Fibroblast of lung (primary cell): ENCODE results near the gene PRKAR1A. TPM values are rescaled to one million over a fixed set of nuclear protein-coding genes. Genes with fewer than 3 reads are reported as not detected.
A peak's percentile ranks its signal among the peaks of the same experiment; 100 is the strongest.

Experiments
- DNase-seq, 2 donors: peaks; one replicate each; pipeline versions ENCODE4 v3.0.0 to v3.0.0-alpha.2; 2010; ENCODE audit warnings: low read depth in 2 of 2
- H2AFZ ChIP-seq: 2 replicates; pipeline ENCODE4 v1.5.1; 2012; ENCODE audit warnings: low read length, control low read depth, inconsistent platforms
- H3K27ac ChIP-seq: 2 replicates; pipeline ENCODE4 v1.5.1; 2011; ENCODE audit warnings: low read length, control low read depth; ENCODE audit not compliant: insufficient read depth
- H3K27me3 ChIP-seq: 2 replicates; pipeline ENCODE4 v1.5.1; 2011; ENCODE audit warnings: mild to moderate bottlenecking, low read length; ENCODE audit not compliant: control insufficient read depth, insufficient read depth
- H3K36me3 ChIP-seq: 2 replicates; pipeline ENCODE4 v1.5.1; 2011; ENCODE audit warnings: low read length; ENCODE audit not compliant: control insufficient read depth, insufficient read depth
- H3K4me1 ChIP-seq: 2 replicates; pipeline ENCODE4 v1.5.1; 2011; ENCODE audit warnings: low read length; ENCODE audit not compliant: control insufficient read depth, insufficient read depth; ENCODE audit errors: extremely low read depth
- H3K4me2 ChIP-seq: 2 replicates; pipeline ENCODE4 v1.5.1; 2011; ENCODE audit warnings: low read length, control low read depth; ENCODE audit not compliant: insufficient read depth; ENCODE audit errors: extremely low read depth
- H3K4me3 ChIP-seq, 4 experiments: fragments of 200-600 bp in 1 of 4; sonication (generic) in 1 of 4; replicated peaks in 1 of 4; 2 replicates each; pipeline ENCODE4 v1.5.1; 2011 to 2016; ENCODE audit warnings: low read length in 4 of 4, low read depth in 3 of 4, mild to moderate bottlenecking in 3 of 4, control low read depth in 2 of 4, inconsistent platforms in 1 of 4, mixed read lengths in 1 of 4; ENCODE audit not compliant: insufficient read depth in 1 of 4; ENCODE audit errors: control extremely low read depth in 1 of 4
- H3K79me2 ChIP-seq: 2 replicates; pipeline ENCODE4 v1.5.1; 2012; ENCODE audit warnings: mild to moderate bottlenecking, low read length, inconsistent platforms; ENCODE audit not compliant: control insufficient read depth, insufficient read depth
- H3K9ac ChIP-seq: 2 replicates; pipeline ENCODE4 v1.5.1; 2011; ENCODE audit warnings: mild to moderate bottlenecking, low read length, control low read depth; ENCODE audit not compliant: insufficient read depth
- H3K9me3 ChIP-seq: 2 replicates; pipeline ENCODE4 v1.5.1; 2012; ENCODE audit warnings: low read depth, low read length; ENCODE audit not compliant: control insufficient read depth, insufficient read depth
- H4K20me1 ChIP-seq: 2 replicates; pipeline ENCODE4 v1.5.1; 2011; ENCODE audit warnings: low read length; ENCODE audit not compliant: control insufficient read depth, insufficient read depth; ENCODE audit errors: extremely low read depth
- EZH2 ChIP-seq: IDR thresholded peaks from 2 replicates; pipeline ENCODE4 v1.5.1; 2012; ENCODE audit warnings: low read length, control low read depth, mild to moderate bottlenecking; ENCODE audit errors: missing control alignments
- polyA plus RNA-seq, 2 donors: library from polyadenylated mRNA; depleted of rRNA in 1 of 2; stranded (reverse) in 1 of 2; unstranded in 1 of 2; fragments of >200 nt; gene quantifications; 2 replicates each; pipeline ENCODE4 v1.2.1, GENCODE V29; 2011 to 2012; ENCODE audit warnings: missing spikeins in 1 of 2
- total RNA-seq: library from RNA; depleted of rRNA; stranded (reverse); fragments of >200 nt; gene quantifications from 2 replicates; pipeline ENCODE4 v1.2.1, GENCODE V29; 2014
- TF ChIP-seq, protein P1 (sequence below), 2 donors: IDR thresholded peaks in 1 of 2; conservative IDR thresholded peaks in 1 of 2; 1 replicate in 1 of 2; 2 replicates in 1 of 2; pipeline ENCODE4 v1.5.1; 2011 to 2012; ENCODE audit warnings: low read length in 2 of 2, control low read depth in 1 of 2, inconsistent platforms in 1 of 2, low read depth in 1 of 2, mild to moderate bottlenecking in 1 of 2

The PRKAR1A gene
- total and polyA plus RNA-seq, 2 donors (not counting 1 experiment from before 2014, with no cell fraction given), result 285 to 290 TPM

DNA sequence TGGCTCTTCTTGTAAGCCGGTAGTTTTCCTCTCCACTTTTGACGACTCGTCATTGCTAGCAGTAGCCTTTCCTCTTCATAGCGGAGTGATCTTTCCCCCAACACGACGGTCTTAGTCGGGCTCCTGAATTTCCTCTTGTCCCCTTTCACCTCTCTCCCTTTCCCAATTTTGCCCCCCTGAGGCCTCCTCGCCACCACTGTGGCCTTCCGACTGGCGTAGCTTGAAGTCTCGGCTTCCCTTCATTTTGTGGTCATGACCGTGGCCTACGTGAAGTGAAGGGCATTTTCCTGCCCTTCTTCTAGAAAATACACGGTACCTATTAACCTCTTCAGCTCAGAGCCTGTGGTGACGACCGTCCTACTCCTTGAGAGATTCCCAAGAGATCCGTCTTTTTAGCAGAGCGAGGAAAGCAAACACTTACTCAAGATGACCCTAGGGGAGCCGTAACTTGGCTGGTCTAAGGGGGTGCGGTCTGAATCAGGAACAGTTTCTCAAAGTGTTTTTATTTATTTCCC is 787 bp downstream of the PRKAR1A start:
- H3K27me3 ChIP-seq, result no peaks in the 10 kb centered on the region
- H3K36me3 ChIP-seq, result peaks cover 4% of the 10 kb centered on the region
- no peak overlapping the region for H2AFZ ChIP-seq
- peaks cover 55% of the 10 kb centered on the region for H3K79me2 ChIP-seq
- DNase-seq, result peak; percentile 43 to 54
- TF ChIP-seq, protein P1, sequence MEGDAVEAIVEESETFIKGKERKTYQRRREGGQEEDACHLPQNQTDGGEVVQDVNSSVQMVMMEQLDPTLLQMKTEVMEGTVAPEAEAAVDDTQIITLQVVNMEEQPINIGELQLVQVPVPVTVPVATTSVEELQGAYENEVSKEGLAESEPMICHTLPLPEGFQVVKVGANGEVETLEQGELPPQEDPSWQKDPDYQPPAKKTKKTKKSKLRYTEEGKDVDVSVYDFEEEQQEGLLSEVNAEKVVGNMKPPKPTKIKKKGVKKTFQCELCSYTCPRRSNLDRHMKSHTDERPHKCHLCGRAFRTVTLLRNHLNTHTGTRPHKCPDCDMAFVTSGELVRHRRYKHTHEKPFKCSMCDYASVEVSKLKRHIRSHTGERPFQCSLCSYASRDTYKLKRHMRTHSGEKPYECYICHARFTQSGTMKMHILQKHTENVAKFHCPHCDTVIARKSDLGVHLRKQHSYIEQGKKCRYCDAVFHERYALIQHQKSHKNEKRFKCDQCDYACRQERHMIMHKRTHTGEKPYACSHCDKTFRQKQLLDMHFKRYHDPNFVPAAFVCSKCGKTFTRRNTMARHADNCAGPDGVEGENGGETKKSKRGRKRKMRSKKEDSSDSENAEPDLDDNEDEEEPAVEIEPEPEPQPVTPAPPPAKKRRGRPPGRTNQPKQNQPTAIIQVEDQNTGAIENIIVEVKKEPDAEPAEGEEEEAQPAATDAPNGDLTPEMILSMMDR (conservative IDR thresholded peaks at IDR 0.05 in 1 of 2, IDR thresholded peaks at IDR 0.05 in 1 of 2; ENCODE audit: low read depth in 1 of 2, low read length in 2 of 2), result no peak
- no peak for TF ChIP-seq EZH2
- peak overlapping the region; percentile 48 to 95 (median 88) for H3K4me3 ChIP-seq
- peak overlapping the region; percentile 98 for H3K9ac ChIP-seq
- peaks cover 3% of the 10 kb centered on the region for H3K4me1 ChIP-seq
- H3K9me3 ChIP-seq, result no peaks in the 10 kb centered on the region
- H4K20me1 ChIP-seq, result peaks cover 2% of the 10 kb centered on the region
- H3K27ac ChIP-seq, result peak overlapping the region; percentile 99
- peak overlapping the region; percentile 95 for H3K4me2 ChIP-seq

DNA sequence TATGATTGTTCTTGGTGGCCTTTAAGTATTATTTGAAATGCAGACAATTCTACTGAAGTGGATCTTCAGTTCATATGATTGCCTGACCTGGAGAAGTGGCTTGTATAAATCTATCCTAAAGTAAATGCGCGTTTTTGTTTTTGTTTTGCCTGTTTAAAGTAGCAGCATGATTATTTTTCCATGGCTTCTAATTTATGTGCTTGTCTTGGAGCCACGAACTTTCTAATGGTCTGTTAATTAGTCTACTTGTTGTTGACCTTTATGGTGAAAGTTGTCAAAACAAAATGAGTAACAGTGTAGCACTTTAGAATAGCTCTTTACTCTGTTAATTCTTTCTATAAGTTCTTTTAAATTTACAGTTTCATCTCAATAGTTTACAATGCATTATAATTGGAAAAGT is 1.7 kb downstream of the PRKAR1A start:
- peaks cover 7% of the 10 kb centered on the region for H3K36me3 ChIP-seq
- H3K4me3 ChIP-seq, result peak overlapping the region; percentile 48 to 95 (median 88)
- TF ChIP-seq EZH2, result no peak
- TF ChIP-seq, protein P1 (conservative IDR thresholded peaks at IDR 0.05 in 1 of 2, IDR thresholded peaks at IDR 0.05 in 1 of 2; ENCODE audit: low read depth in 1 of 2, low read length in 2 of 2), result no peak
- peaks cover 3% of the 10 kb centered on the region for H3K4me1 ChIP-seq
- H3K27ac ChIP-seq, result peak overlapping the region; percentile 99
- H2AFZ ChIP-seq, result no peak overlapping the region
- H4K20me1 ChIP-seq, result peaks cover 2% of the 10 kb centered on the region
- no peaks in the 10 kb centered on the region for H3K27me3 ChIP-seq
- peak overlapping the region; percentile 98 for H3K9ac ChIP-seq
- DNase-seq, result no peak
- peaks cover 62% of the 10 kb centered on the region for H3K79me2 ChIP-seq
- H3K9me3 ChIP-seq, result no peaks in the 10 kb centered on the region
- H3K4me2 ChIP-seq, result peak overlapping the region; percentile 95

DNA sequence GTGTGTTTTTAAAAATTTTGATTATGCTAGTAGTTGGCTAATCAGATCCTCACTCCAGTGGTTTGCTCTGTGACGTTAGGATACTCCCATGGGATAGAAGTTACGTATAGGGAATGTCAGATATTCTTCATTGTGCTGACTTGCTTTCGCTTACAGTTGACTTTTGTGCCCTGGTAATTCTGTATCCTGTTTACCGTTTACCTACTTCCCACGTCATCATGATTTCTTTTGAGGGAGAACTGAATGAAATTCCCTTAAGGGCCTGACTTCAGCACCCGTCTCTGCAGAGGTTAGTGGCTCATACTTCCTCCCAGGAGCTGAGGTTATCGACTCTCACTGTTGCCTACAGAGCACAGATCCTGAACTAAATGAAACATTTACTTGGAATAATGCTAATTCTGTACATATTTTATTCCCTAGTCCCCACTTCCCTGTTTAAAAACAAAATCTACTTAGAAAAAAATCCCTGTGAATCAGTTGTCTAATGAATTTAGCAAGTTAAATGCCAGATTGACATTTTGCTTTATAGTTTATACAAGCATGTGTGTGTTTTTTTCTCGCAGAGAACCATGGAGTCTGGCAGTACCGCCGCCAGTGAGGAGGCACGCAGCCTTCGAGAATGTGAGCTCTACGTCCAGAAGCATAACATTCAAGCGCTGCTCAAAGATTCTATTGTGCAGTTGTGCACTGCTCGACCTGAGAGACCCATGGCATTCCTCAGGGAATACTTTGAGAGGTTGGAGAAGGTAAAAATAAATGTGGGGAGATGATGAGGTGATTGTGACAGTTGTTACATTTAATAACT is 2.8 kb downstream of the PRKAR1A start:
- peaks cover 2% of the 10 kb centered on the region for H4K20me1 ChIP-seq
- H3K36me3 ChIP-seq, result peaks cover 7% of the 10 kb centered on the region
- DNase-seq, result peak; percentile 56 to 86

More for the DNA sequence above, 2.8 kb downstream of the PRKAR1A start:
- TF ChIP-seq, protein P1 (conservative IDR thresholded peaks at IDR 0.05 in 1 of 2, IDR thresholded peaks at IDR 0.05 in 1 of 2; ENCODE audit: low read depth in 1 of 2, low read length in 2 of 2), result no peak
- no peak for TF ChIP-seq EZH2
- H3K9me3 ChIP-seq, result no peaks in the 10 kb centered on the region
- peaks cover 72% of the 10 kb centered on the region for H3K79me2 ChIP-seq
- H3K27me3 ChIP-seq, result no peaks in the 10 kb centered on the region
- H3K9ac ChIP-seq, result peak overlapping the region; percentile 29
- peak overlapping the region; percentile 95 for H3K4me2 ChIP-seq
- H3K4me3 ChIP-seq, result peak overlapping the region; percentile 30 to 94 (median 64)
- no peak overlapping the region for H2AFZ ChIP-seq
- peak overlapping the region; percentile 99 for H3K27ac ChIP-seq
- H3K4me1 ChIP-seq, result peaks cover 3% of the 10 kb centered on the region
